ENCODE data around the gene C12orf50. TPM values are rescaled to one million over a fixed set of nuclear protein-coding genes. Genes with fewer than 3 reads are reported as not detected.
"Not testable (repeated sequence)": the region's sequence is repeated elsewhere in the genome, so short reads cannot be mapped to it uniquely, and the experiment has no call there.

Gene C12orf50
- total RNA-seq, 1 donor = not detected

DNA sequence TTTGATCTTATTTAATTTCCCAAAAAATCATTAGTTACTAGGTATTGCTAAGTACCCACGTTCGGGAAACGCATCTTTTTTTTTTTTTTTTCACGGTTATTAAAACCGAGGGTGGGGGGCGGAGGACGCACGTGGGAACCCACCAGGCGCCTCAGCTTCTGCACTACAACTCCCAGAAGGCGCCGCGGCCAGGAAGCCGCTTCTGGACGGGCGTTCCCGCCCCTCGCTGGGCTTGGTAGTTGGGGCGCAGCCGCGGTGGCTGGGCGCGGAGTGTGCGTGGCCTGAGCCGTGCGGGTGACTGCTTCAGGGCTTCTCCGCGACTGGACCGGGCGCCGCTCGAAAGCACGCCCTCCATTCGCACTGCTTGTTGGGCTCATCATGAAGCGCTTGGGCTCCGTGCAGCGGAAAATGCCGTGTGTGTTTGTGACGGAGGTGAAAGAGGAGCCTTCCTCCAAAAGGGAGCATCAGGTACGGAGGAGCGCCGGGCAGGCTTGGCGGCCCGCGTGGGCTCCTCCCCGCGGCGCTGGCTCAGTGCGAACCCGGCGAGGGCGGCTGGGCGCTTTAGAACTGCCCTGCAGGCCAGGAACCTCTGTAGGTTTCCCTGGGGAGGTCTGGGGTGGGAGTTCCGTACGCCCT, 6.2 kb upstream of the C12orf50 start:
- DNase-seq (ENCODE audit: low read depth) = peak; percentile 81
- TF ChIP-seq, protein P1, sequence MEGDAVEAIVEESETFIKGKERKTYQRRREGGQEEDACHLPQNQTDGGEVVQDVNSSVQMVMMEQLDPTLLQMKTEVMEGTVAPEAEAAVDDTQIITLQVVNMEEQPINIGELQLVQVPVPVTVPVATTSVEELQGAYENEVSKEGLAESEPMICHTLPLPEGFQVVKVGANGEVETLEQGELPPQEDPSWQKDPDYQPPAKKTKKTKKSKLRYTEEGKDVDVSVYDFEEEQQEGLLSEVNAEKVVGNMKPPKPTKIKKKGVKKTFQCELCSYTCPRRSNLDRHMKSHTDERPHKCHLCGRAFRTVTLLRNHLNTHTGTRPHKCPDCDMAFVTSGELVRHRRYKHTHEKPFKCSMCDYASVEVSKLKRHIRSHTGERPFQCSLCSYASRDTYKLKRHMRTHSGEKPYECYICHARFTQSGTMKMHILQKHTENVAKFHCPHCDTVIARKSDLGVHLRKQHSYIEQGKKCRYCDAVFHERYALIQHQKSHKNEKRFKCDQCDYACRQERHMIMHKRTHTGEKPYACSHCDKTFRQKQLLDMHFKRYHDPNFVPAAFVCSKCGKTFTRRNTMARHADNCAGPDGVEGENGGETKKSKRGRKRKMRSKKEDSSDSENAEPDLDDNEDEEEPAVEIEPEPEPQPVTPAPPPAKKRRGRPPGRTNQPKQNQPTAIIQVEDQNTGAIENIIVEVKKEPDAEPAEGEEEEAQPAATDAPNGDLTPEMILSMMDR (IDR thresholded peaks at IDR 0.05; ENCODE audit: insufficient read depth, low read depth, low read length) = no peak
- peak overlapping the region; percentile 86 for H3K4me3 ChIP-seq (ENCODE audit: low read depth, low read length)

DNA sequence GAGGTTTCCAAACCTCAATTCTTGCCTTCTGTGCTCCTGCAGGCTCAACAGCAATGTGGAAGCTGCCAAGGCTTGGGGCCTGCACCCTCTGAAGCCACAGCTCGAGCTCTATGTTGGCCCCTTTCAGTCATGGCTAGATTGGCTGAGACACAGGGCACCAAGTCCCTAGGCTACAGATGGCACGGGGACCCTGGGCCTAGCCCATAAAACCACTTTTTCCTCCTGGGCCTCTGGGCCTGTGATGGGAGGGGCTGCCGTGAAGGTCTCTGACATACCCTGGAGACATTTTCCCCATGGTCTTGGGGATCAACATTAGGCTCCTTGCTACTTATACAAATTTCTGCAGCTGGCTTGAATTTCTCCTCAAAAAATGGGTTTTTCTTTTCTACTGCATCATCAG, 2.0 kb upstream of the C12orf50 start:
- not testable (repeated sequence) for DNase-seq (ENCODE audit: low read depth); H3K4me3 ChIP-seq (ENCODE audit: low read depth, low read length)

DNA sequence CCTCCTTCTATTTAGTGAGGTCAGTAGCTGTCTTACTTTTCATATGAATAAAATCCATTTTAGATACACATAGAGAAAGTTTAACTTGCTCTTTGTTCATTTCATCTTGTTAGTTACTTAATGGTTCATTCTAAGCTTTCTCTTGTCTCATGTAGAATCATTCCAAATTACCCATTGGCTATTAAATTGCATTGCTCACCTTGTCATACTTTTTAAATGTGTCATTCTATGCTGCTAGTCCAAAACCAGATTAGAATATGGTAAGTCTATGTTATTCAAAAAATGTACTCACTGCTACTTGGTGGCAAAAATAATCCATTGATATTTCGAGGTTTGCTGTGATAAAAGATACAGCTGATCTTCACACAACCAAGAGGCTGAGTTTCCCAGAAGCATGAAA, 3.0 kb downstream of the C12orf50 start:
- TF ChIP-seq, protein P1 (IDR thresholded peaks at IDR 0.05; ENCODE audit: insufficient read depth, low read depth, low read length) = no peak
- H3K4me3 ChIP-seq (ENCODE audit: low read depth, low read length) = no peak overlapping the region
- no peak for DNase-seq (ENCODE audit: low read depth)

DNA sequence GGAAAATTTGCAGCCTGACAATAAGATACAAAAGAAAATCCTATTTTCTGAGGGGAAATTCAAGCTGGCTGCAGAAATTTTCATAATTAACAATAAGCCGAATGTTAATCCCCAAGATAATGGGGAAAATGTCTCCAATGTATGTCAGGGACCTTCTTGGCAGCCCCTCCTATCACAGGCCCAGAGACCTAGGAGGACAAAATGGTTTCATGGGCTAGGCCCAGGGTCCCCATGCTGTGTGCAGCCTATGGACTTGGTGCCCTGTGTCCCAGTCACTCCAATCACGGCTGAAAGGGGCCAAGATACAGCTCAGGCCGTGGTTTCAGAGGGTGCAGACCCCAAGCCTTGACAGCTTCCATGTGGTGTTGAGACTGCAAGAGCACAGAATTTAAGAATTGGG, 11.2 kb downstream of the C12orf50 start:
- TF ChIP-seq, protein P1 (IDR thresholded peaks at IDR 0.05; ENCODE audit: insufficient read depth, low read depth, low read length) = no peak
- DNase-seq (ENCODE audit: low read depth) = no peak

DNA sequence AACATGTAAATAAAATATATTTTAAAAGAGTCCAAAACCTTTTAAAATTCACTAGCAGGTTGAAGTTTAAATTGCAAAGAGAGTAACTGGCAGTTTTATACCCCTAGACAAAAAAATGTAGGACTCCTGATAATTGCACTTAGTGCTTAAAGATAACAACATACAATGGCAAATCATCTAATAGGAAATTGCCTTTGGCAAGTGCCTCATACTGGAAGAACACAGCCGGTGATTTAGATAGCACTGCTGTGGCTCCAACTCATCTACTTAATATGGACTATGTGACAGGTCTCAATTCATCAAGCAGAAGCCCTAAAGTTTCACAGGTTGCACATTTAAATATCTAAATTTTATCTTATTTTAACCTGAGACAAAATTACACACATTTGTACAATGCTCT, 13.4 kb downstream of the C12orf50 start:
- TF ChIP-seq, protein P1 (IDR thresholded peaks at IDR 0.05; ENCODE audit: insufficient read depth, low read depth, low read length) = no peak
- no peak overlapping the region for H3K4me3 ChIP-seq (ENCODE audit: low read depth, low read length)
- DNase-seq (ENCODE audit: low read depth) = no peak

More for the DNA sequence above, 11.2 kb downstream of the C12orf50 start:
- H3K4me3 ChIP-seq (ENCODE audit: low read depth, low read length) = no peak overlapping the region

DNA sequence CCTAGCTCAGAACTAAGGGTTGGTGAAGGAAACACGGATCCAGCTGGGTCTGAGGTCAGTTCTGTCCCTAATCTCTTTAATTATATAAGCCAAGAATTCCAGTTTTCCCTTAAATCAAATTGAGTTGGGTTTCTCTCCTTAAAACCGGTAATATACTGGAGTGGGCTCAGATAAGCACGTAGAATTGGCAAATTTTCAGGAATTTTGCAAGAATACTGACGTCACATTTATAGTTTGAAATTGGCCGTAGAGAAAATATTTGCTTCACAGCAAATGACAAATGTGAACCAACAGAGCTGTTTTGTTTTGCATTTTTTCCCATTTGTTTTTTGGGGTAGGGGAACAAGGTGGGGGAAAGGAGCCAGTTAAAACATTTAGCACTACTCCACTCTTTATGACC, 17.4 kb downstream of the C12orf50 start:
- no peak for DNase-seq (ENCODE audit: low read depth)
- no peak overlapping the region for H3K4me3 ChIP-seq (ENCODE audit: low read depth, low read length)
- TF ChIP-seq, protein P1 (IDR thresholded peaks at IDR 0.05; ENCODE audit: insufficient read depth, low read depth, low read length) = no peak

DNA sequence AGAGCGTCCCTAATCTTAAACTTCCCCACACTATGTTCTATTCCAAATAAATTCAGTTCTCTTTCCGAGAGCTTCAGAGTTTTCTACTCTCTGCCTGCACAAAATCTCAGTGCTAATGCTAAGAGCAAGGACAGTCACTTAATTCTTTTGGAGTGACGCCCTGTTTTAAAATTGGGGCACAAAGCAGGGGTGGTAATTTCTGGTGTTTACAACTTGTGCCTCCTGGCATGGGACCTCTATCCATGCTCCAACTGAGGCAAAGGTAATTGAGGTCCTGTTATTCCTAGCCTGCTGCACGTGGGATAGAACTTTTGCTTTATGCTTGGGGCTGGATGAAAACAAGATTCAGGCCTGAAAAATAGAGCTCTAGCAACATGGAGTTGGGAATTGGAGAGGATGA, 22.9 kb downstream of the C12orf50 start:
- no peak for DNase-seq (ENCODE audit: low read depth)
- TF ChIP-seq, protein P1 (IDR thresholded peaks at IDR 0.05; ENCODE audit: insufficient read depth, low read depth, low read length) = no peak
- H3K4me3 ChIP-seq (ENCODE audit: low read depth, low read length) = no peak overlapping the region

Data from fibroblast of villous mesenchyme (primary cell).